ENCODE measurements around the gene MTUS2. TPM values are rescaled to one million over a fixed set of nuclear protein-coding genes. Genes with fewer than 3 reads are reported as not detected.

Gene MTUS2
- total and polyA plus RNA-seq, 2 of the 8 experiments (the other 6 are each of a cell fraction or from before 2014, with no cell fraction given), result 0.18 to 0.80 TPM

- TF ChIP-seq TCF12 (IDR thresholded peaks at IDR 0.05; ENCODE audit: low read depth, low read length) (no peak), SP2 (IDR thresholded peaks at IDR 0.05; ENCODE audit: low read length) (no peak)
These were observed 230.6 kb downstream of the MTUS2 start (continued) for GRCh38 chr13:29050719-29051118.
